Measurements from ENCODE around the gene IFT20. TPM values are rescaled to one million over a fixed set of nuclear protein-coding genes. Genes with fewer than 3 reads are reported as not detected.

The IFT20 gene
- total RNA-seq, 2 experiments from 2014 or later = 16.3 to 23.9 TPM

DNA sequence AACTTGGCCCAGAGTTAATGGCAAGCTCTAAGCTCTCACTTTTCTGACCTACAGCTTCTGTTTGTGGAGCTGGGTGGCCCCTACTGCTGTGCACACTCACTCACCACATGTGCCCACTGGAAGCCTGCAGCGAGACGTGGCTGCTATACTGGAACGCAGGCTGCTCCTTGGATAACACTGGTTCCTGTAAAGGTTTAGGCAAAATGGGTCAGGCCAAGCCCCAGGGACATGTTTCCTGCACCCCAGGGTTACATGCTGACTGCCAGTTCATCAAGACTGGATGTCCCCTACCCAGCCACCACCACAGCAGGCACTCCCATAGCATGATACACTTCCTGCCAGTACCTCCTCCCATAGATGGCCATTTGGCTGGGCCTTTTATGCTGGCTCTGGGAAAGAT is 13.7 kb upstream of the IFT20 start:
- H3K9me3 ChIP-seq (ENCODE audit: low read length) = no peaks in the 10 kb centered on the region
- peaks cover 14% of the 10 kb centered on the region for H3K4me1 ChIP-seq (ENCODE audit: insufficient read depth, low read length, poor library complexity, severe bottlenecking)
- H3K79me2 ChIP-seq (ENCODE audit: insufficient read depth, low read depth, low read length) = no peaks in the 10 kb centered on the region
- no peak overlapping the region for H3K4me3 ChIP-seq (ENCODE audit: low read depth, low read length, poor library complexity, severe bottlenecking)
- DNase-seq (ENCODE audit: low spot score) = no peak
- no peak for TF ChIP-seq CTCF (conservative IDR thresholded peaks at IDR 0.05; ENCODE audit: low read length)
- TF ChIP-seq EZH2phosphoT487 (IDR thresholded peaks at IDR 0.05; ENCODE audit: borderline replicate concordance, low read depth, low read length) = no peak
- ChIA-PET CTCF (ENCODE audit: unreplicated experiment) (no interaction called here), POLR2A (interaction anchor here (0.6 to 1.4 kb wide), 2 partner anchors 13 to 422 kb away, joined by 3 read pairs; partner anchors contain the start of genes IFT20 and TNFAIP1)
- H3K9me2 ChIP-seq (ENCODE audit: insufficient read depth, low read length) = no peaks in the 10 kb centered on the region
- H4K20me1 ChIP-seq (ENCODE audit: insufficient read depth, low read length) = no peaks in the 10 kb centered on the region
- no peak overlapping the region for H3K4me2 ChIP-seq (ENCODE audit: low read length)
- H2AFZ ChIP-seq (ENCODE audit: low read length) = no peak overlapping the region
- H3K27ac ChIP-seq (ENCODE audit: low read depth, low read length, poor library complexity, severe bottlenecking) = no peak overlapping the region
- no TSS peak for BruUV-seq (replicated peaks)
- peaks cover 97% of the 10 kb centered on the region for H3K36me3 ChIP-seq (ENCODE audit: insufficient read depth, low read length)
- intact Hi-C loops (cut with micrococcal nuclease; ENCODE audit: unreplicated experiment) = no loop called here

GRCh38 chr17:28347261-28347891 is 12.1 kb upstream of the IFT20 start:
- Histone ChIP-seq H2AFZ (ENCODE audit: low read length) (no peak overlapping the region), H3K9me3 (ENCODE audit: low read length) (no peaks in the 10 kb centered on the region), H3K9me2 (ENCODE audit: insufficient read depth, low read length) (no peaks in the 10 kb centered on the region), H3K27ac (ENCODE audit: low read depth, low read length, poor library complexity, severe bottlenecking) (no peak overlapping the region), H3K36me3 (ENCODE audit: insufficient read depth, low read length) (peaks cover 93% of the 10 kb centered on the region), H3K4me2 (ENCODE audit: low read length) (no peak overlapping the region), H3K79me2 (ENCODE audit: insufficient read depth, low read depth, low read length) (no peaks in the 10 kb centered on the region), H3K4me3 (ENCODE audit: low read depth, low read length, poor library complexity, severe bottlenecking) (no peak overlapping the region), H3K4me1 (ENCODE audit: insufficient read depth, low read length, poor library complexity, severe bottlenecking) (peaks cover 30% of the 10 kb centered on the region), H4K20me1 (ENCODE audit: insufficient read depth, low read length) (no peaks in the 10 kb centered on the region)
- TF ChIP-seq EZH2phosphoT487 (IDR thresholded peaks at IDR 0.05; ENCODE audit: borderline replicate concordance, low read depth, low read length) (no peak), CTCF (conservative IDR thresholded peaks at IDR 0.05; ENCODE audit: low read length) (no peak)
- CTCF ChIA-PET (ENCODE audit: unreplicated experiment) = no interaction called here
- DNase-seq (ENCODE audit: low spot score) = no peak
- POLR2A ChIA-PET = interaction anchor here (0.9 kb wide), 1 partner anchor 10 kb away, joined by 3 read pairs; the partner anchor contains the start of gene POLDIP2
- intact Hi-C loops (cut with micrococcal nuclease; ENCODE audit: unreplicated experiment) = no loop called here
- BruUV-seq (replicated peaks) = TSS peak; percentile 42

DNA sequence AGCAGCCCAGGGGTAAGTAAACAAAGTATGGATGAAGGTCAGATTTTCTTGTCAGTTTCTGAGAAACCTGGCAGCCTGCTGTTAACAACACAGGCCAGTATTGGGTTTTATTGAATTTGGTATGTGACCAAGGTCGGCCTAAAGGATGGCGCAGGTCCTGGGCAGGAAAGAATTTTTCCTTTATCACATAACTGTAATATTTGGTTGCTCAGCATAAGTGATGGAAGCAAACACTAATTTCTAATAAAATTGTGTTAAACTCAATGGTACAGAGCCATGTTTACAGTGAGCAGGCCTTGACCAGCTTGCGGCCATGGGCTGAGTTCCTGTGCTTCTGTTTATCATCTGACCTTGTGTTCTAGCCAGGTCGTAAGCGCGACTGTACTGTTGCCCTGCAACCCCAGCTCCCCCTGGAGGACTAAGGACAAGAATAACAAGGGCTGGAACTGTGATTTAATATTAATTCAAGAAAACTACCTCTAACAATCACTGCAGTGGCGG is 11.5 kb upstream of the IFT20 start:
- no TSS peak for BruUV-seq (replicated peaks)
- Histone ChIP-seq H3K36me3 (ENCODE audit: insufficient read depth, low read length) (peaks cover 93% of the 10 kb centered on the region), H3K4me1 (ENCODE audit: insufficient read depth, low read length, poor library complexity, severe bottlenecking) (peaks cover 32% of the 10 kb centered on the region), H4K20me1 (ENCODE audit: insufficient read depth, low read length) (no peaks in the 10 kb centered on the region), H3K27ac (ENCODE audit: low read depth, low read length, poor library complexity, severe bottlenecking) (no peak overlapping the region), H3K9me3 (ENCODE audit: low read length) (no peaks in the 10 kb centered on the region), H3K9me2 (ENCODE audit: insufficient read depth, low read length) (no peaks in the 10 kb centered on the region), H3K4me3 (ENCODE audit: low read depth, low read length, poor library complexity, severe bottlenecking) (no peak overlapping the region), H3K79me2 (ENCODE audit: insufficient read depth, low read depth, low read length) (no peaks in the 10 kb centered on the region), H2AFZ (ENCODE audit: low read length) (no peak overlapping the region), H3K4me2 (ENCODE audit: low read length) (no peak overlapping the region)
- CTCF ChIA-PET (ENCODE audit: unreplicated experiment) = no interaction called here
- peak; percentile 59 for TF ChIP-seq CTCF (conservative IDR thresholded peaks at IDR 0.05; ENCODE audit: low read length)
- no peak for TF ChIP-seq EZH2phosphoT487 (IDR thresholded peaks at IDR 0.05; ENCODE audit: borderline replicate concordance, low read depth, low read length)
- no peak for DNase-seq (ENCODE audit: low spot score)
- intact Hi-C loops (cut with micrococcal nuclease; ENCODE audit: unreplicated experiment) = no loop called here
- POLR2A ChIA-PET = interaction anchor here (0.9 kb wide), 1 partner anchor 11 kb away, joined by 3 read pairs; the partner anchor contains the start of gene POLDIP2

All from OCI-LY7 (cell line).